Common myeloid progenitor, CD34-positive (primary cell): Measurements from ENCODE around the gene USP25.

ENCODE experiments used
- CTCF ChIA-PET: fragments of 350-600 bp; sonication (Branson Sonifier 250); formaldehyde crosslinking; loops from one replicate; lab custom pipeline; 2021; ENCODE audit warnings: antibody characterized with exemption; lab: Charles Lee
- POLR2A ChIA-PET: fragments of 350-600 bp; sonication (Branson Sonifier 250); formaldehyde crosslinking; loops from one replicate; lab custom pipeline; 2021; ENCODE audit warnings: antibody characterized with exemption; lab: Charles Lee
- DNase-seq, 3 donors: peaks; one replicate each; pipeline versions ENCODE4 v3.0.0 to v3.0.0-alpha.2; 2013
- H3K27ac ChIP-seq, 2 experiments: 1 replicate in 1 of 2; 2 replicates in 1 of 2; pipeline ENCODE4 v1.7.0; 2013; ENCODE audit warnings: inconsistent platforms in 2 of 2, low read length in 2 of 2, mild to moderate bottlenecking in 2 of 2, low read depth in 1 of 2, moderate library complexity in 1 of 2; ENCODE audit not compliant: severe bottlenecking in 2 of 2, insufficient read depth in 1 of 2, poor library complexity in 1 of 2
- H3K27me3 ChIP-seq, 5 experiments: replicated peaks in 2 of 5; 1 replicate in 3 of 5; 2 replicates in 2 of 5; pipeline versions ENCODE4 v1.6.1 to v1.7.0; 2013; ENCODE audit warnings: low read length in 4 of 5, mild to moderate bottlenecking in 2 of 5, moderate library complexity in 2 of 5, inconsistent platforms in 1 of 5; ENCODE audit not compliant: insufficient read depth in 5 of 5, control insufficient read depth in 4 of 5
- H3K36me3 ChIP-seq, 4 experiments: 1 replicate in 2 of 4; 2 replicates in 2 of 4; pipeline versions ENCODE4 v1.6.1 to v1.7.0; 2013; ENCODE audit warnings: low read length in 3 of 4, control low read depth in 1 of 4, mild to moderate bottlenecking in 1 of 4; ENCODE audit not compliant: control insufficient read depth in 4 of 4, insufficient read depth in 4 of 4
- H3K4me1 ChIP-seq, 4 experiments: 1 replicate in 3 of 4; 2 replicates in 1 of 4; pipeline versions ENCODE4 v1.6.1 to v1.7.1; 2013; ENCODE audit warnings: low read length in 3 of 4, mild to moderate bottlenecking in 3 of 4, control low read depth in 1 of 4, inconsistent platforms in 1 of 4, moderate library complexity in 1 of 4; ENCODE audit not compliant: control insufficient read depth in 4 of 4, insufficient read depth in 4 of 4; ENCODE audit errors: control extremely low read depth in 1 of 4
- H3K4me3 ChIP-seq, 7 experiments: 1 replicate in 4 of 7; 2 replicates in 3 of 7; pipeline versions ENCODE4 v1.5.1 to v1.7.0; 2013; ENCODE audit warnings: mild to moderate bottlenecking in 7 of 7, low read length in 6 of 7, moderate library complexity in 6 of 7, inconsistent platforms in 2 of 7, low read depth in 2 of 7, control low read depth in 1 of 7; ENCODE audit not compliant: insufficient read depth in 4 of 7, control insufficient read depth in 1 of 7; ENCODE audit errors: extremely low read depth in 1 of 7
- H3K9me3 ChIP-seq, 5 experiments: 1 replicate in 4 of 5; 2 replicates in 1 of 5; pipeline versions ENCODE4 v1.6.1 to v1.7.1; 2013; ENCODE audit warnings: low read length in 4 of 5, mild to moderate bottlenecking in 2 of 5, inconsistent platforms in 1 of 5, low read depth in 1 of 5, moderate library complexity in 1 of 5; ENCODE audit not compliant: control insufficient read depth in 4 of 5, insufficient read depth in 2 of 5; ENCODE audit errors: control extremely low read depth in 1 of 5
- WGBS: methylation state at CpG from one replicate; pipeline ENCODE4 v1.1.5; 2013; ENCODE audit not compliant: insufficient coverage; 5-methylcytosine and 5-hydroxymethylcytosine counted together

The USP25 gene

GRCh38 chr21:15718711-15719110 is 11.1 kb upstream of the USP25 start:
- H3K4me1 ChIP-seq, result no peaks in the 10 kb centered on the region
- peaks cover 0 to 3% (median 0%) of the 10 kb centered on the region in 5 experiments for H3K9me3 ChIP-seq
- H3K36me3 ChIP-seq, result no peaks in the 10 kb centered on the region
- POLR2A ChIA-PET, result no interaction called here
- no peak overlapping the region for H3K4me3 ChIP-seq
- no peaks in the 10 kb centered on the region for H3K27me3 ChIP-seq
- CTCF ChIA-PET, result no interaction called here
- H3K27ac ChIP-seq, result no peak overlapping the region
- no peak for DNase-seq

- POLR2A ChIA-PET, result no interaction called here
- Histone ChIP-seq H3K4me3 (no peak overlapping the region), H3K9me3 (peaks cover 0 to 3% (median 0%) of the 10 kb centered on the region in 5 experiments), H3K27ac (no peak overlapping the region), H3K4me1 (no peaks in the 10 kb centered on the region), H3K36me3 (no peaks in the 10 kb centered on the region), H3K27me3 (no peaks in the 10 kb centered on the region)
- CTCF ChIA-PET, result no interaction called here
- 100% methylated on average over 1 of the region's 4 CpGs for WGBS
- DNase-seq, result no peak
Observed at GRCh38 chr21:15719976-15720375, 9.8 kb upstream of the USP25 start.

- Histone ChIP-seq H3K9me3 (peaks cover 0 to 3% (median 0%) of the 10 kb centered on the region in 5 experiments), H3K4me1 (no peaks in the 10 kb centered on the region), H3K36me3 (no peaks in the 10 kb centered on the region), H3K27me3 (no peaks in the 10 kb centered on the region), H3K27ac (no peak overlapping the region), H3K4me3 (no peak overlapping the region)
- no CpG with 5 or more reads among the region's 4 CpGs for WGBS
- CTCF ChIA-PET, result no interaction called here
- DNase-seq, result no peak
- POLR2A ChIA-PET, result no interaction called here
Observed at GRCh38 chr21:15722591-15723324, 7.0 kb upstream of the USP25 start.

- ChIA-PET CTCF (no interaction called here), POLR2A (no interaction called here)
- no peaks in the 10 kb centered on the region for H3K27me3 ChIP-seq
- H3K4me1 ChIP-seq, result peaks cover 0 to 11% (median 5%) of the 10 kb centered on the region in 4 experiments
- H3K4me3 ChIP-seq, result no peak overlapping the region
- H3K36me3 ChIP-seq, result no peaks in the 10 kb centered on the region
- no peak for DNase-seq
- peaks cover 0 to 3% (median 0%) of the 10 kb centered on the region in 5 experiments for H3K9me3 ChIP-seq
- H3K27ac ChIP-seq, result no peak overlapping the region
- 86% methylated on average over 2 of the region's 3 CpGs for WGBS
Observed at GRCh38 chr21:15725949-15726348, 3.8 kb upstream of the USP25 start.

- H3K27ac ChIP-seq, result no peak overlapping the region
- no peak overlapping the region for H3K4me3 ChIP-seq
- CTCF ChIA-PET, result no interaction called here
- peaks cover 8 to 28% (median 18%) of the 10 kb centered on the region in 4 experiments for H3K4me1 ChIP-seq
- 90% methylated on average over 2 of the region's 3 CpGs for WGBS
- H3K36me3 ChIP-seq, result no peaks in the 10 kb centered on the region
- H3K27me3 ChIP-seq, result no peaks in the 10 kb centered on the region
- POLR2A ChIA-PET, result no interaction called here
- DNase-seq, result no peak
- H3K9me3 ChIP-seq, result no peaks in the 10 kb centered on the region
Observed at GRCh38 chr21:15728046-15728445, 1.7 kb upstream of the USP25 start.

GRCh38 chr21:15729346-15729673 is 472 bp upstream of the USP25 start:
- peak overlapping the region in 1 of 2 experiments; percentile 58 for H3K27ac ChIP-seq
- POLR2A ChIA-PET, result no interaction called here

GRCh38 chr21:15730484-15731242 is 881 bp downstream of the USP25 start:
- CTCF ChIA-PET, result interaction anchor here (0.6 to 1.5 kb wide), 6 partner anchors 9 to 1060 kb away, joined by 3 to 6 read pairs (median 4); no protein-coding TSS in a partner anchor
- 0% methylated on average over 13 of the region's 30 CpGs for WGBS

More at GRCh38 chr21:15729346-15729673, 472 bp upstream of the USP25 start:
- Histone ChIP-seq H3K4me3 (peak overlapping the region; percentile 56 to 94 (median 90)), H3K4me1 (peaks cover 10 to 34% (median 19%) of the 10 kb centered on the region in 4 experiments), H3K27me3 (no peaks in the 10 kb centered on the region), H3K9me3 (no peaks in the 10 kb centered on the region), H3K36me3 (no peaks in the 10 kb centered on the region)
- CTCF ChIA-PET, result no interaction called here
- DNase-seq, result no peak
- WGBS, result 0% methylated on average over 9 of the region's 11 CpGs

More at GRCh38 chr21:15730484-15731242, 881 bp downstream of the USP25 start:
- POLR2A ChIA-PET, result no interaction called here
- Histone ChIP-seq H3K27ac (peak overlapping the region in 1 of 2 experiments; percentile 76), H3K27me3 (no peaks in the 10 kb centered on the region), H3K4me1 (peaks cover 10 to 34% (median 21%) of the 10 kb centered on the region in 4 experiments), H3K36me3 (no peaks in the 10 kb centered on the region), H3K4me3 (peak overlapping the region; percentile 76 to 94 (median 91)), H3K9me3 (no peaks in the 10 kb centered on the region)
- DNase-seq, result peak in 2 of 3 donors; percentile 59 to 72
